H1 (cell line): ENCODE data around the gene GPR83.
"Not testable (repeated sequence)": the region's sequence is repeated elsewhere in the genome, so short reads cannot be mapped to it uniquely, and the experiment has no call there.

Experiments
- EP300 ChIP-seq, 2 experiments: IDR thresholded peaks; 1 replicate in 1 of 2; 2 replicates in 1 of 2; pipeline ENCODE4 v1.6.1; 2011 to 2012; ENCODE audit warnings: low read depth in 2 of 2, low read length in 2 of 2, mild to moderate bottlenecking in 2 of 2, borderline replicate concordance in 1 of 2, inconsistent platforms in 1 of 2, moderate library complexity in 1 of 2
- RNF2 ChIP-seq: fragments of 200-900, 300-1000 bp; sonication (generic); IDR thresholded peaks from 2 replicates; pipeline ENCODE4 v1.7.1; 2016; ENCODE audit warnings: borderline replicate concordance, low read depth, mild to moderate bottlenecking, antibody characterized with exemption, low read length; ENCODE audit not compliant: poor library complexity, severe bottlenecking; ENCODE audit errors: missing control alignments

DNA sequence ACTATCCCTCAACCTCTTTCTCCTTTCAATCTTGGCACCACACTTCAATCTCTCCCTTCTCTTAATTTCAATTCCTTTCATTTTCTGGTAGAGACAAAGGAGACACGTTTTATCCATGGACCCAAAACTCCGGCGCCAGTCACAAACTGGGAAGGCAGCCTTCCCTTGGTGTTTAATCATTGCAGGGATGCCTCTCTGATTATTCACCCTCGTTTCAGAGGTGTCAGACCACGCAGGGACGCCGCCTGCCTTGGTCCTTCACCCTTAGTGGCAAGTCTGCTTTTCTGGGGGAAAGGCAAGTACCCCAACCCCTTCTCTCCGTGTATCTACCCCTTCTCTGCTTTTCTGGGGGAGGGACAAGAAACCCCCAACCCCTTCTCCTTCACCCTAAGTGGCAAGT, 54.9 kb downstream of the GPR83 start:
- not testable (repeated sequence) for TF ChIP-seq EP300 (IDR thresholded peaks at IDR 0.05; ENCODE audit: borderline replicate concordance in 1 of 2, low read depth in 2 of 2, low read length in 2 of 2); RNF2
